Right lobe of liver (tissue), 6 donors: ENCODE results near the gene CELF2. TPM values are rescaled to one million over a fixed set of nuclear protein-coding genes. Genes with fewer than 3 reads are reported as not detected.

Experiments used
- ATAC-seq, 4 donors: fragments of 200-7000 bp; cut with Tn5 transposase; one replicate each; pipeline ENCODE4 v1.9.1; 2020; ENCODE audit warnings: mild to moderate bottlenecking in 4 of 4, moderate library complexity in 4 of 4
- DNase-seq, 3 donors: peaks; one replicate each; pipeline ENCODE4 v3.0.0-alpha.2; 2020
- H3K27ac ChIP-seq, 3 donors: fragments of 200-600 bp; one replicate each; pipeline ENCODE4 v1.8.0; 2022
- H3K27me3 ChIP-seq, 2 donors: fragments of 200-600 bp; one replicate each; pipeline ENCODE4 v1.8.0; 2022
- H3K36me3 ChIP-seq, 4 donors: fragments of 200-600 bp; sonication (generic) in 1 of 4; one replicate each; pipeline versions ENCODE4 v1.5.1 to v1.8.0; 2017 to 2022; ENCODE audit warnings: control low read depth in 1 of 4
- H3K4me1 ChIP-seq, 4 donors: fragments of 200-600 bp; sonication (generic) in 1 of 4; one replicate each; pipeline versions ENCODE4 v1.5.1 to v1.8.0; 2017 to 2022; ENCODE audit warnings: control low read depth in 1 of 4
- H3K4me3 ChIP-seq, 3 donors: fragments of 200-600 bp; one replicate each; pipeline ENCODE4 v1.8.0; 2022
- H3K9me3 ChIP-seq, 4 donors: fragments of 200-600 bp; sonication (generic) in 1 of 4; one replicate each; pipeline versions ENCODE4 v1.5.1 to v1.8.0; 2017 to 2022; ENCODE audit warnings: control low read depth in 1 of 4
- POLR2A ChIP-seq: fragments of 450-650 bp; IDR thresholded peaks from one replicate; pipeline ENCODE4 v1.6.1; 2017; ENCODE audit warnings: antibody characterized with exemption, mild to moderate bottlenecking
- WGBS: methylation state at CpG from one replicate; pipeline ENCODE4 v1.1.6; 2018; ENCODE audit warnings: low coverage, low lambda C conversion rate; ENCODE audit not compliant: insufficient coverage; ENCODE audit errors: missing lambda C conversion rate; 5-methylcytosine and 5-hydroxymethylcytosine counted together
- intact Hi-C, 2 donors: fragments of 100-400 bp; cut with DNase I; formaldehyde crosslinking; loops; one replicate each; pipeline versions ENCODE4 v1.11.2 to v1.14.1; 2022
- total RNA-seq, 6 experiments: library from RNA; depleted of rRNA in 2 of 6; stranded (reverse); fragments of >200 nt in 2 of 6; fragmentation: NEBNext Ultra II Directional in 3 of 6; extraction: Animal tissue kit (Norgen Biotek cat#: 25700) in 3 of 6; gene quantifications; one replicate each; pipeline versions ENCODE4 v1.1.0 to v1.2.4, GENCODE V29; 2016 to 2023
- TF ChIP-seq, protein P1 (sequence below), 4 donors: fragments of 200-600 bp in 3 of 4; fragments of 450-650 bp in 1 of 4; IDR thresholded peaks; one replicate each; pipeline versions ENCODE4 v1.5.1 to v1.8.0; 2016 to 2022; ENCODE audit warnings: antibody characterized with exemption in 4 of 4, mild to moderate bottlenecking in 2 of 4
- donor health status: DM: no; HTN: yes; CAD: no.
- donor health status: DM: no; HTN: no; CAD: no.
- donor health status: DM: no; HTN: no; CAD: no.
- donor health status: DM: no; HTN: yes; CAD: no.
- donor health status: DM: no; HTN: yes; CAD: no.

The CELF2 gene
- total RNA-seq, 6 experiments from 2014 or later: 2.4 to 6.2 (median 3.7) TPM

DNA sequence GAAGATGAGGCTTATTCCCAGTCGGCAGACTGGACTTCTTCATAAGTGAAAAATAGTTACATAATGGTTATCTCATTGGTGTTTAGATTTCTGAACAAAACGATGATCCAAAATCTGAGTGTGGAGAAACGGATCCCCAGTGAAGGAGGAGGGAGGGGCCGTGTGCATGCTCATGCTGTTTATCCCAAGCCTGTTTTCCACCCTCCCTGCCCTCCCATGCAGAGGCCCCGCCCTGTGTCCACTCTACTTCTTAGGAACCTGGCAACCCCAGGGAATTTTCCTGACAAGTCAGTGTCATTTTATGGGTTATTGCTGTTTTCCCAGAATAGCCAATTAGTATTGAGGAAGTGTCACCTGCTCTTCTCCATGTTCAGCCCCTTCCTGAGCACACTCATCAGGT lies 174.0 kb downstream of the CELF2 start:
- H3K27me3 ChIP-seq: no peaks in the 10 kb centered on the region
- no peak overlapping the region for H3K4me3 ChIP-seq
- WGBS: 38% methylated on average over 5 of the region's 5 CpGs
- ATAC-seq (no peak), DNase-seq (no peak)
- TF ChIP-seq, protein P1, sequence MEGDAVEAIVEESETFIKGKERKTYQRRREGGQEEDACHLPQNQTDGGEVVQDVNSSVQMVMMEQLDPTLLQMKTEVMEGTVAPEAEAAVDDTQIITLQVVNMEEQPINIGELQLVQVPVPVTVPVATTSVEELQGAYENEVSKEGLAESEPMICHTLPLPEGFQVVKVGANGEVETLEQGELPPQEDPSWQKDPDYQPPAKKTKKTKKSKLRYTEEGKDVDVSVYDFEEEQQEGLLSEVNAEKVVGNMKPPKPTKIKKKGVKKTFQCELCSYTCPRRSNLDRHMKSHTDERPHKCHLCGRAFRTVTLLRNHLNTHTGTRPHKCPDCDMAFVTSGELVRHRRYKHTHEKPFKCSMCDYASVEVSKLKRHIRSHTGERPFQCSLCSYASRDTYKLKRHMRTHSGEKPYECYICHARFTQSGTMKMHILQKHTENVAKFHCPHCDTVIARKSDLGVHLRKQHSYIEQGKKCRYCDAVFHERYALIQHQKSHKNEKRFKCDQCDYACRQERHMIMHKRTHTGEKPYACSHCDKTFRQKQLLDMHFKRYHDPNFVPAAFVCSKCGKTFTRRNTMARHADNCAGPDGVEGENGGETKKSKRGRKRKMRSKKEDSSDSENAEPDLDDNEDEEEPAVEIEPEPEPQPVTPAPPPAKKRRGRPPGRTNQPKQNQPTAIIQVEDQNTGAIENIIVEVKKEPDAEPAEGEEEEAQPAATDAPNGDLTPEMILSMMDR (IDR thresholded peaks at IDR 0.05): no peak
- TF ChIP-seq POLR2A: no peak
- no peak overlapping the region for H3K27ac ChIP-seq
- intact Hi-C loops: no loop called here
- no peaks in the 10 kb centered on the region for H3K4me1 ChIP-seq
- H3K9me3 ChIP-seq: no peaks in the 10 kb centered on the region
- no peaks in the 10 kb centered on the region for H3K36me3 ChIP-seq

GRCh38 chr10:11192304-11193000 lies 174.8 kb downstream of the CELF2 start:
- Histone ChIP-seq H3K36me3 (no peaks in the 10 kb centered on the region), H3K4me3 (no peak overlapping the region), H3K27ac (no peak overlapping the region), H3K4me1 (no peaks in the 10 kb centered on the region), H3K27me3 (no peaks in the 10 kb centered on the region), H3K9me3 (no peaks in the 10 kb centered on the region)
- WGBS: 32% methylated on average over 5 of the region's 11 CpGs
- DNase-seq (no peak), ATAC-seq (peak in 2 of 4 donors; percentile 38 to 39)
- TF ChIP-seq POLR2A: no peak
- TF ChIP-seq, protein P1 (IDR thresholded peaks at IDR 0.05): no peak
- intact Hi-C loops: no loop called here

DNA sequence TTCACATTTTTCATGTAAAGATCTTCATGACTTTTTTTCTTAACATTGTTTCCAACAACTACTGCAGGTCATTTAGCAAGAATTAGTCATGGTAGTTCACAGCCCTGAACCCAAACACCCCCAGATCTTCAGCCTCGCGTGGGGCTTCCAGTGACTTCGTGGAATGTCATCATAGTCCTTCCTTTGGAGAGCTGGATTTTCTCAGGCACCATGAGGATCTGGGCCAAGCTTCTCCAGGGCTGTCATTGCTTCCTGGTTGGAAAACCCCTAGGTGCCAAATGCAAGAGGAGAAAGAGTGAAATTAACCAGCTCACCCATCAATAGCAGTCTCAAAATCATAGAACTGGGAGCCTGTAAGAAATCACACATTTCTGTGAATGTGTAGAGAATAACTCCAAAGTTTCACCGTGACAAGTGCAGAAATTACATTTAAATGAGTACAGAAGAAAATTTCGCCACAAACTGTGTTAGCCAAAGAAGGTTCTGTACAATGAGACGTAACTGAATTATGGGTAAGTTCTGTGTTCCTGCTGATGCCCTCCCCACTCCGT lies 175.4 kb downstream of the CELF2 start:
- Histone ChIP-seq H3K4me3 (no peak overlapping the region), H3K4me1 (no peaks in the 10 kb centered on the region), H3K9me3 (no peaks in the 10 kb centered on the region), H3K27ac (no peak overlapping the region), H3K36me3 (no peaks in the 10 kb centered on the region), H3K27me3 (no peaks in the 10 kb centered on the region)
- intact Hi-C loops: no loop called here
- 51% methylated on average over 7 of the region's 7 CpGs for WGBS
- TF ChIP-seq, protein P1 (IDR thresholded peaks at IDR 0.05): no peak
- no peak for TF ChIP-seq POLR2A
- DNase-seq (no peak), ATAC-seq (no peak)

DNA sequence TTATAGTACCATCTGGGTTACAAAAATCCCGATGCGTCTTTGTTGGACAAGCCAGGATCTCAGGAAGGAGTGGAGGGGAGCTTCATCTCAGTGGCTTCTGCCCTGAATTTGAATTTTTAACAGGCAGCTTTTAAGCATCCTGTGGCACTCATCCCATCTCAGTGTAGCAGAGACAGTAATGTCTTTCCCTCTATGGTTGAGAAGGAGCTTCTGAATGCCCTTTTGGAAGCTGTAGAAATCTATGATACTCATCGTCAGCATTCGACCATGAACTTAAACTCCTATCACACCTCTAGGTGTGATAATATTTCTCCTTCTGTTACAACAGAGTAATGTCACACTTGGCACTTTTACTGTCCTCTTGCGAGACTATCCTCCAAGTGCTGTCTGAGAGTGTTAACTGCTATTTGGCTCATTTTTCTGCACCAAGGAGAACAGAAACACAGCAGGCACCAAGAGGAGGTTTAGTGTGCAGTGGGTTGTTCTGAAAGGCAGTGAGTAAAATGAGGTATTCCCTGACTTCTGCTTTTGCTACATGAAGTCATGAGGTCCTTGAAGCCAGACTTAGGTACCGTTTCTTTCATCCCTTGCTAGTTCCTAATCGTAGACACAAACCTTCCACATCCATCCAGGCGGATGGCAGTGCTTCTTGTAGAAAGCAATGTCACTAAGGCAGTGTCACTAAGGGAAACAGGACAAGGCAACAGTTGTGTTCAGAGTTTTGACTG lies 177.4 kb downstream of the CELF2 start:
- H3K36me3 ChIP-seq: no peaks in the 10 kb centered on the region
- 40% methylated on average over 8 of the region's 8 CpGs for WGBS
- TF ChIP-seq, protein P1 (IDR thresholded peaks at IDR 0.05): no peak
- no peak for TF ChIP-seq POLR2A
- H3K27ac ChIP-seq: no peak overlapping the region
- H3K4me3 ChIP-seq: no peak overlapping the region
- ATAC-seq (no peak), DNase-seq (no peak)
- no peaks in the 10 kb centered on the region for H3K9me3 ChIP-seq
- intact Hi-C loops: no loop called here
- H3K27me3 ChIP-seq: no peaks in the 10 kb centered on the region
- no peaks in the 10 kb centered on the region for H3K4me1 ChIP-seq
